Measurements from ENCODE around the gene HOXD3. TPM values are rescaled to one million over a fixed set of nuclear protein-coding genes. Genes with fewer than 3 reads are reported as not detected.

HOXD3 gene
- polyA plus RNA-seq, 1 donor (not counting 4 experiments of a cell fraction or from before 2014, with no cell fraction given): not detected

DNA sequence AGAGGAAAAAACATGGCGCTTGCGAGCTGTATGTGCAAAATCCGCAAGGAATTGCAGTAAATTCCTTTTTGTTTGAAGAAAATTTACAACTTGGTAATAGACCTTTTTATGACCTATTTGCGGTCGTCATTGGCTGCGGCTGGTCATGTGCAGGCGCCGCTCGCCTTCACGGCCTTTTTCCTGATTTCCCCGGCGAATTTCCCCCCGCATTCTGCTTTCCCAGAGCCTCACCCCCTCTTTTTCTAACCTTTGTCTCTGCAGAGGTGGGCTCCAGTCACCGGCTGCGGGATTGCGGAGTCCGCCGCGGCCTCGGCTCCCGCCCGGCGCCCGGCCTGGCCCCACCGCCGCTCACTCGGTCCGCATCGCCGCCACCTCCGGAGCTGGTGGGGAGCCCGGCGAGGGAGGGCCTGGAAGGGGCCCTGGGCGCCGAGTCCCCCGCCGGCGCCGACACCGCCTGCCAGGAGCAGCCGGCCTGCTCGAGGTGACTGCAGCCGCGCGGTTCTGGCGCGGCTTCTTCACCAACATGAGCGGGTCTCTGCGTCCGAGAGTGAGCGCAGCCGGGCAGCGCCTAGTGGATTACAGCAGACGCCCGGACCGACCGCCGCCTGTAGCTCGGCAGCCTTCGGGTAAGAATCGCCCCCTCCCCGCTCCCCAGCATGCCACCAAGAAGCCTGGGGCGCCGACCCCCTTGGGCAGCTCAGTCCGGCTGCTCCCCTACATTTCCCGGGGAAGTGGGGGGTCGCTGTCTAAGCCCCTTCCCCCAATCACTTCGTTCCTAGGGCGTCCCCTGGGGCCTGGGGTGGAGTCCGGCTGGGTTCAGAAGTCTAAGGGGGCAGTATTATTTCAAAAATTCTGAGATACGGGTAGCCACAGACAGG lies 20.5 kb upstream of the HOXD3 start:
- Histone ChIP-seq H3K79me2 (ENCODE audit: control insufficient read depth, insufficient read depth, low read length) (no peaks in the 10 kb centered on the region), H3K27ac (ENCODE audit: control insufficient read depth, insufficient read depth, low read length) (no peak overlapping the region), H3K27me3 (ENCODE audit: control insufficient read depth, extremely low read depth, insufficient read depth, low read length) (peaks cover 92% of the 10 kb centered on the region)

DNA sequence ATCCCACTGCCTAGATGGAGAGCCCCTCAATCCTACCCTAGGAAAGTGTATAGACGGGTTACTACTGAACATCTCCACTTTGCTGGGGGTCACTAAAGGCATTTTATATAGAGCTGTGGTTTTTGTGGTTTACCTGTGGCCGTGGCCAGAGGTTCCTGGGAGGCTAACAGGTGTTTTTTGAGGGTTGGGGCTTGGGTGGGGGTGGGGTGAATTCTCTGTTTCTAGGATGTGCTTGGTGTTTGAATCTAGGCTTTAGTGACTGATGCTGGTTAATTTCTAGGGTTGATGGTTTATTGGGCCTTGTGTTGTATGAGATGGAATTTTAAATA lies 19.9 kb upstream of the HOXD3 start:
- Histone ChIP-seq H3K4me2 (ENCODE audit: control insufficient read depth, extremely low read depth, insufficient read depth, low read depth, low read length) (no peak overlapping the region), H2AFZ (ENCODE audit: control insufficient read depth, low read length) (no peak overlapping the region), H3K36me3 (ENCODE audit: control insufficient read depth in 2 of 2, extremely low read depth in 1 of 2, insufficient read depth in 2 of 2, low read length in 2 of 2) (no peaks in the 10 kb centered on the region), H3K79me2 (ENCODE audit: control insufficient read depth, insufficient read depth, low read length) (no peaks in the 10 kb centered on the region), H3K4me1 (ENCODE audit: control insufficient read depth, extremely low read depth, insufficient read depth, low read length) (no peaks in the 10 kb centered on the region), H3K9ac (ENCODE audit: control insufficient read depth, extremely low read depth, insufficient read depth, low read length) (no peak overlapping the region), H3K9me1 (ENCODE audit: control insufficient read depth, extremely low read depth, insufficient read depth, low read length) (no peaks in the 10 kb centered on the region), H4K20me1 (ENCODE audit: control insufficient read depth, extremely low read depth, insufficient read depth, low read length) (no peaks in the 10 kb centered on the region), H3K27me3 (ENCODE audit: control insufficient read depth, extremely low read depth, insufficient read depth, low read length) (peaks cover 91% of the 10 kb centered on the region), H3K4me3 (ENCODE audit: control insufficient read depth in 2 of 3, extremely low read depth in 1 of 3, insufficient read depth in 2 of 3, low read depth in 1 of 3, low read length in 3 of 3) (no peak overlapping the region), H3K9me3 (ENCODE audit: control insufficient read depth, low read depth, low read length) (peaks cover 8% of the 10 kb centered on the region), H3K27ac (ENCODE audit: control insufficient read depth, insufficient read depth, low read length) (no peak overlapping the region)
- DNase-seq (ENCODE audit: low read depth, low spot score) (no peak), FAIRE-seq (no peak)
- dilution Hi-C loops (cut with MboI; ENCODE audit: extremely low pct_ligation_motif_present, low sequenced_read_pairs): no loop called here
- TF ChIP-seq EZH2 (IDR thresholded peaks at IDR 0.05; ENCODE audit: low read length): peak; percentile 73
- TF ChIP-seq, protein P1, sequence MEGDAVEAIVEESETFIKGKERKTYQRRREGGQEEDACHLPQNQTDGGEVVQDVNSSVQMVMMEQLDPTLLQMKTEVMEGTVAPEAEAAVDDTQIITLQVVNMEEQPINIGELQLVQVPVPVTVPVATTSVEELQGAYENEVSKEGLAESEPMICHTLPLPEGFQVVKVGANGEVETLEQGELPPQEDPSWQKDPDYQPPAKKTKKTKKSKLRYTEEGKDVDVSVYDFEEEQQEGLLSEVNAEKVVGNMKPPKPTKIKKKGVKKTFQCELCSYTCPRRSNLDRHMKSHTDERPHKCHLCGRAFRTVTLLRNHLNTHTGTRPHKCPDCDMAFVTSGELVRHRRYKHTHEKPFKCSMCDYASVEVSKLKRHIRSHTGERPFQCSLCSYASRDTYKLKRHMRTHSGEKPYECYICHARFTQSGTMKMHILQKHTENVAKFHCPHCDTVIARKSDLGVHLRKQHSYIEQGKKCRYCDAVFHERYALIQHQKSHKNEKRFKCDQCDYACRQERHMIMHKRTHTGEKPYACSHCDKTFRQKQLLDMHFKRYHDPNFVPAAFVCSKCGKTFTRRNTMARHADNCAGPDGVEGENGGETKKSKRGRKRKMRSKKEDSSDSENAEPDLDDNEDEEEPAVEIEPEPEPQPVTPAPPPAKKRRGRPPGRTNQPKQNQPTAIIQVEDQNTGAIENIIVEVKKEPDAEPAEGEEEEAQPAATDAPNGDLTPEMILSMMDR (optimal IDR thresholded peaks at IDR 0.05 in 1 of 3, IDR thresholded peaks at IDR 0.05 in 1 of 3, conservative IDR thresholded peaks at IDR 0.05 in 1 of 3; ENCODE audit: extremely low read depth in 1 of 3, insufficient read depth in 2 of 3, low read length in 3 of 3): no peak

More for the DNA sequence above, 20.5 kb upstream of the HOXD3 start:
- FAIRE-seq (no peak), DNase-seq (ENCODE audit: low read depth, low spot score) (no peak)
- H2AFZ ChIP-seq (ENCODE audit: control insufficient read depth, low read length): no peak overlapping the region
- dilution Hi-C loops (cut with MboI; ENCODE audit: extremely low pct_ligation_motif_present, low sequenced_read_pairs): no loop called here
- no peak for TF ChIP-seq EZH2 (IDR thresholded peaks at IDR 0.05; ENCODE audit: low read length)
- TF ChIP-seq, protein P1 (optimal IDR thresholded peaks at IDR 0.05 in 1 of 3, IDR thresholded peaks at IDR 0.05 in 1 of 3, conservative IDR thresholded peaks at IDR 0.05 in 1 of 3; ENCODE audit: extremely low read depth in 1 of 3, insufficient read depth in 2 of 3, low read length in 3 of 3): no peak
- no peaks in the 10 kb centered on the region for H3K9me1 ChIP-seq (ENCODE audit: control insufficient read depth, extremely low read depth, insufficient read depth, low read length)
- H3K4me3 ChIP-seq (ENCODE audit: control insufficient read depth in 2 of 3, extremely low read depth in 1 of 3, insufficient read depth in 2 of 3, low read depth in 1 of 3, low read length in 3 of 3): peak overlapping the region in 1 of 3 experiments; percentile 26
- H4K20me1 ChIP-seq (ENCODE audit: control insufficient read depth, extremely low read depth, insufficient read depth, low read length): no peaks in the 10 kb centered on the region
- peaks cover 8% of the 10 kb centered on the region for H3K9me3 ChIP-seq (ENCODE audit: control insufficient read depth, low read depth, low read length)
- H3K4me1 ChIP-seq (ENCODE audit: control insufficient read depth, extremely low read depth, insufficient read depth, low read length): no peaks in the 10 kb centered on the region
- no peak overlapping the region for H3K9ac ChIP-seq (ENCODE audit: control insufficient read depth, extremely low read depth, insufficient read depth, low read length)
- H3K36me3 ChIP-seq (ENCODE audit: control insufficient read depth in 2 of 2, extremely low read depth in 1 of 2, insufficient read depth in 2 of 2, low read length in 2 of 2): no peaks in the 10 kb centered on the region
- H3K4me2 ChIP-seq (ENCODE audit: control insufficient read depth, extremely low read depth, insufficient read depth, low read depth, low read length): peak overlapping the region; percentile 34

Data from keratinocyte (primary cell).